Osteoblast (primary cell): ENCODE measurements around the gene RNLS. TPM values are rescaled to one million over a fixed set of nuclear protein-coding genes. Genes with fewer than 3 reads are reported as not detected.
"Not testable (repeated sequence)": the region's sequence is repeated elsewhere in the genome, so short reads cannot be mapped to it uniquely, and the experiment has no call there.

Experiments used
- DNase-seq: peaks from one replicate; pipeline ENCODE4 v3.0.0; 2011; ENCODE audit warnings: low spot score, mixed read lengths; ENCODE audit not compliant: insufficient read length; ENCODE audit errors: missing footprints
- H2AFZ ChIP-seq: 2 replicates; pipeline ENCODE4 v1.6.0; 2011; ENCODE audit warnings: mild to moderate bottlenecking, low read length
- H3K27ac ChIP-seq: 2 replicates; pipeline ENCODE4 v1.5.1; 2011; ENCODE audit warnings: mild to moderate bottlenecking, low read depth, low read length, moderate library complexity
- H3K27me3 ChIP-seq: 2 replicates; pipeline ENCODE4 v1.6.0; 2012; ENCODE audit warnings: mild to moderate bottlenecking, control low read depth, inconsistent platforms, low read length, moderate library complexity; ENCODE audit not compliant: insufficient read depth
- H3K36me3 ChIP-seq: 2 replicates; pipeline ENCODE4 v1.5.1; 2011; ENCODE audit warnings: mild to moderate bottlenecking, low read length, control low read depth, moderate library complexity; ENCODE audit not compliant: insufficient read depth
- H3K4me1 ChIP-seq: 2 replicates; pipeline ENCODE4 v1.5.1; 2011; ENCODE audit warnings: mild to moderate bottlenecking, low read length, control low read depth, moderate library complexity; ENCODE audit not compliant: insufficient read depth
- H3K4me2 ChIP-seq: 2 replicates; pipeline ENCODE4 v1.6.0; 2011; ENCODE audit warnings: mild to moderate bottlenecking, low read length; ENCODE audit not compliant: insufficient read depth
- H3K4me3 ChIP-seq: fragments of 200-600 bp; sonication (generic); 3 replicates; pipeline ENCODE4 v1.5.1; 2012; ENCODE audit warnings: mild to moderate bottlenecking, low read length, inconsistent platforms; ENCODE audit not compliant: insufficient read depth
- H3K79me2 ChIP-seq: 2 replicates; pipeline ENCODE4 v1.6.0; 2012; ENCODE audit warnings: mild to moderate bottlenecking, low read length, control low read depth, inconsistent platforms; ENCODE audit not compliant: insufficient read depth
- H3K9me3 ChIP-seq: 2 replicates; pipeline ENCODE4 v1.5.1; 2011; ENCODE audit warnings: low read depth, low read length, control low read depth
- H4K20me1 ChIP-seq: 2 replicates; pipeline ENCODE4 v1.6.0; 2012; ENCODE audit warnings: mild to moderate bottlenecking, low read length, control low read depth; ENCODE audit not compliant: insufficient read depth
- total RNA-seq: library from RNA; depleted of rRNA; stranded (reverse); fragments of >200 nt; gene quantifications from 2 replicates; pipeline ENCODE4 v1.2.3, GENCODE V29; 2012
- TF ChIP-seq, protein P1 (sequence below): IDR thresholded peaks from 2 replicates; pipeline ENCODE4 v1.5.1; 2011; ENCODE audit warnings: mild to moderate bottlenecking, low read depth, low read length, moderate library complexity; ENCODE audit errors: extremely low read depth

RNLS gene
- total RNA-seq, 1 donor = 22.4 TPM

DNA sequence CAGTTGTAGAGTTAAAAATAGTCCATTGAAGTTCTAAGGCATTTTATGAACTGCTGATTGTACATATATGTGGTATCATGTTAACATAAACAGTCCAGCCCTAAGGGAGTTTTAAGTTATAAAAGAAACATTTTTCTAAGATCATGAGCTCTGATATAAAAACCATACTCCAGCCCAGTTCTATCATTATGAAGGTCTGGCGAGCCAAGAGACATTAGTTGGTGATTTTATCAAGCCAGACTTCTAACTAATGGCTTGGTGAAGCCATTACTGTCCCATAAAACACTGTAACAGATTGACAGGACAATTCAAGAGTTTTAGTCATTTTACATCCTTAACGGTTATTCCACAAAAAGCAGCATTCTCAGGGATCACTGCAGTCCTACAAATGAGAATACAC lies 221.6 kb downstream of the RNLS start:
- Histone ChIP-seq H3K4me2 (no peak overlapping the region), H3K36me3 (no peaks in the 10 kb centered on the region), H4K20me1 (no peaks in the 10 kb centered on the region), H3K27ac (no peak overlapping the region), H3K4me3 (no peak overlapping the region), H3K79me2 (no peaks in the 10 kb centered on the region), H3K9me3 (no peaks in the 10 kb centered on the region), H3K4me1 (no peaks in the 10 kb centered on the region), H2AFZ (peak overlapping the region; percentile 22), H3K27me3 (no peaks in the 10 kb centered on the region)
- no peak for DNase-seq
- TF ChIP-seq, protein P1, sequence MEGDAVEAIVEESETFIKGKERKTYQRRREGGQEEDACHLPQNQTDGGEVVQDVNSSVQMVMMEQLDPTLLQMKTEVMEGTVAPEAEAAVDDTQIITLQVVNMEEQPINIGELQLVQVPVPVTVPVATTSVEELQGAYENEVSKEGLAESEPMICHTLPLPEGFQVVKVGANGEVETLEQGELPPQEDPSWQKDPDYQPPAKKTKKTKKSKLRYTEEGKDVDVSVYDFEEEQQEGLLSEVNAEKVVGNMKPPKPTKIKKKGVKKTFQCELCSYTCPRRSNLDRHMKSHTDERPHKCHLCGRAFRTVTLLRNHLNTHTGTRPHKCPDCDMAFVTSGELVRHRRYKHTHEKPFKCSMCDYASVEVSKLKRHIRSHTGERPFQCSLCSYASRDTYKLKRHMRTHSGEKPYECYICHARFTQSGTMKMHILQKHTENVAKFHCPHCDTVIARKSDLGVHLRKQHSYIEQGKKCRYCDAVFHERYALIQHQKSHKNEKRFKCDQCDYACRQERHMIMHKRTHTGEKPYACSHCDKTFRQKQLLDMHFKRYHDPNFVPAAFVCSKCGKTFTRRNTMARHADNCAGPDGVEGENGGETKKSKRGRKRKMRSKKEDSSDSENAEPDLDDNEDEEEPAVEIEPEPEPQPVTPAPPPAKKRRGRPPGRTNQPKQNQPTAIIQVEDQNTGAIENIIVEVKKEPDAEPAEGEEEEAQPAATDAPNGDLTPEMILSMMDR = no peak

DNA sequence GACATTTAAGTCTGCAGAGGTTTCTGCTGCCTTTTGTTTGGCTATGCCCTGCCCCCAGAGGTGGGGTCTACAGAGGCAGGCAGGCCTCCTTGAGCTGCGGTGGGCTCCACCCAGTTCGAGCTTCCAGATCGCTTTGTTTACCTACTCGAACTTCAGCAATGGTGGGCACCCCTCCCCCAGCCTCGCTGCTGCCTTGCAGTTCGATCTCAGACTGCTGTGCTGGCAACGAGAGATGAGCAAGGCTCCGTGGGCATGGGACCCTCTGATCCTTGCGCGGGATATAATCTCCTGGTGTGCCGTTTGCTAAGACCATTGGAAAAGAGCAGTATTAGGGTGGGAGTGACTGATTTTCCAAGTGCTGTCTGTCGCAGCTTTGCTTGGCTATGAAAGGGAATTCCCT lies 227.4 kb downstream of the RNLS start:
- H2AFZ ChIP-seq, H3K36me3 ChIP-seq, H3K9me3 ChIP-seq, H3K4me1 ChIP-seq, H3K27ac ChIP-seq, H3K4me3 ChIP-seq, H3K27me3 ChIP-seq, DNase-seq, H3K79me2 ChIP-seq, H3K4me2 ChIP-seq, H4K20me1 ChIP-seq: not testable (repeated sequence)

DNA sequence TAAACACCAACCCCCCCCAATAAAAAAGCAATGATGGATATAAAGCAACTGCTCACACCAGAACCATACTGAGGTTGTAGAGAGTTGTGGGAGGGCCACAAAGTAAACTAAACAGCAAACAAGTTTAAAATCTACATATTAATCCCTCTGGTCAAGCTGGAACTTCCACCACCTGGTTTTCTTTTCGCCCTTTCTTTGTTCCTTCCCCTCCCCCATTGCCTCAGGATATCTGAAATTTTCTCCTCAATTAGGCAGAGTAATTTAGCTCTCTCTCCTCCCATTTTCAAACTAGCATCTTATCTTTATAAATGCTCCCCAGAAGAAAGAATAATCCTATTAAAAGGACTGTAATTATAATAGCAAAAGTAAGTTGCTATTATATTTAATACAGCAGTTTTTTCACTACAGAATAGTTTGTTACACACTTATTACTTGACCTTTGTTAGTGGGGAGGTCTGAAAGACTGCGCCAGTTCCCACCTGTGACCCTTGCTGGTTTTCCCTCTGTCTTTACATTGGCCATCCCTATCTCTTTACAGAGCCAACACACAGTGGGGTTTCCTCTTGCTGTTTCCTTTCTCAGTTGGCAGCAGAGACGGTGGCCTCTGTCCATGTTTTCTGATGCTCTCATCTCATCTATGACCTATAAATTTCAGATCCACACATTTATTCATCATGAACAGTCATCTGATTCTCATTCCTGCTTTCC lies 235.4 kb downstream of the RNLS start:
- Histone ChIP-seq H3K36me3 (no peaks in the 10 kb centered on the region), H3K4me3 (no peak overlapping the region), H3K4me1 (no peaks in the 10 kb centered on the region), H3K9me3 (no peaks in the 10 kb centered on the region), H3K27me3 (no peaks in the 10 kb centered on the region), H3K27ac (no peak overlapping the region), H3K79me2 (no peaks in the 10 kb centered on the region), H3K4me2 (no peak overlapping the region), H2AFZ (no peak overlapping the region), H4K20me1 (no peaks in the 10 kb centered on the region)
- DNase-seq = no peak
- TF ChIP-seq, protein P1 = no peak

DNA sequence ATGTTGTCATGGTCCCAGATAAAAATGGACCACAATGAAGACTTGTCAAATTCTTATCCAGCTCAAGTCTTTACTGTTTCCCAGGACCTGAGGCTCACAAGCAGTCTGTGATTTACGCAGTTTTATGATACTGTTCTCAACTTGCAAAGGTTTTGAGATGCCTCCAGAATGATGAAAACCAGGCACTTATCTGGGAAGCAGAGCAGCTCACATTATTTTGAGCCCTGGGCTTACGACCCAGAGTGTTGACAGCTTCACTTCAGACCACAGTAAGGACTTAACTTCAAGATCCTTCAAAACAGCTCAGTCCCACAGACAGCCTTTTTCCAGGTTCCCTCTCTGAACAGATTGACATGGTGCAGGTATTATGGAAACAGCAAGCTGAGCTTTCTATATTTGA lies 236.1 kb downstream of the RNLS start:
- H3K4me2 ChIP-seq = no peak overlapping the region
- TF ChIP-seq, protein P1 = no peak

More for the DNA sequence above, 236.1 kb downstream of the RNLS start:
- no peaks in the 10 kb centered on the region for H3K36me3 ChIP-seq
- H2AFZ ChIP-seq = no peak overlapping the region
- no peak overlapping the region for H3K27ac ChIP-seq
- DNase-seq = no peak
- H3K4me3 ChIP-seq = no peak overlapping the region
- no peaks in the 10 kb centered on the region for H3K9me3 ChIP-seq
- no peaks in the 10 kb centered on the region for H4K20me1 ChIP-seq
- H3K27me3 ChIP-seq = no peaks in the 10 kb centered on the region
- H3K79me2 ChIP-seq = no peaks in the 10 kb centered on the region
- H3K4me1 ChIP-seq = no peaks in the 10 kb centered on the region
